MG63 (cell line): ENCODE results near the gene MAPK13. TPM values are rescaled to one million over a fixed set of nuclear protein-coding genes. Genes with fewer than 3 reads are reported as not detected.

Experiments
- DNase-seq: peaks from one replicate; pipeline ENCODE4 v3.0.0-alpha.2; 2020
- H3K27me3 ChIP-seq: fragments of 250-450 bp; sonication (Bioruptor Pico); 2 replicates; pipeline ENCODE4 v1.5.1; 2020; ENCODE audit warnings: mild to moderate bottlenecking, moderate library complexity
- H3K36me3 ChIP-seq: fragments of 250-450 bp; sonication (Bioruptor Pico); 2 replicates; pipeline ENCODE4 v1.5.1; 2020; ENCODE audit warnings: mild to moderate bottlenecking, moderate library complexity
- H3K4me3 ChIP-seq: fragments of 250-450 bp; sonication (Bioruptor Pico); 2 replicates; pipeline ENCODE4 v1.5.1; 2020; ENCODE audit warnings: mild to moderate bottlenecking, moderate library complexity
- H3K9me3 ChIP-seq: fragments of 250-450 bp; sonication (Bioruptor Pico); 2 replicates; pipeline ENCODE4 v1.5.1; 2020; ENCODE audit warnings: mild to moderate bottlenecking, moderate library complexity
- total RNA-seq: library from RNA; depleted of rRNA; stranded (reverse); fragments of >200 nt; shearing (Covaris generic); gene quantifications from 2 replicates; pipeline ENCODE4 v1.2.3, GENCODE V29; 2014; ENCODE audit warnings: low replicate concordance

The MAPK13 gene
- total RNA-seq, 1 experiment from 2014 or later: 0.99 TPM

GRCh38 chr6:36133912-36134311, 3.6 kb downstream of the MAPK13 start:
- H3K36me3 ChIP-seq: no peaks in the 10 kb centered on the region
- H3K27me3 ChIP-seq: no peaks in the 10 kb centered on the region
- DNase-seq: no peak
- no peak overlapping the region for H3K4me3 ChIP-seq
- H3K9me3 ChIP-seq: no peaks in the 10 kb centered on the region

- Histone ChIP-seq H3K4me3 (no peak overlapping the region), H3K27me3 (no peaks in the 10 kb centered on the region), H3K36me3 (no peaks in the 10 kb centered on the region), H3K9me3 (no peaks in the 10 kb centered on the region)
- peak; percentile 60 for DNase-seq
Observed at GRCh38 chr6:36135053-36135731, 4.9 kb downstream of the MAPK13 start.

- no peak overlapping the region for H3K4me3 ChIP-seq
- H3K36me3 ChIP-seq: no peaks in the 10 kb centered on the region
- no peaks in the 10 kb centered on the region for H3K27me3 ChIP-seq
- no peaks in the 10 kb centered on the region for H3K9me3 ChIP-seq
- DNase-seq: no peak
Observed at GRCh38 chr6:36136034-36136433, 5.7 kb downstream of the MAPK13 start.

GRCh38 chr6:36136551-36136950, 6.2 kb downstream of the MAPK13 start:
- no peaks in the 10 kb centered on the region for H3K9me3 ChIP-seq
- no peak for DNase-seq
- no peak overlapping the region for H3K4me3 ChIP-seq
- no peaks in the 10 kb centered on the region for H3K36me3 ChIP-seq
- no peaks in the 10 kb centered on the region for H3K27me3 ChIP-seq

GRCh38 chr6:36138667-36139066, 8.4 kb downstream of the MAPK13 start:
- H3K27me3 ChIP-seq: no peaks in the 10 kb centered on the region
- H3K36me3 ChIP-seq: no peaks in the 10 kb centered on the region
- H3K9me3 ChIP-seq: no peaks in the 10 kb centered on the region
- no peak overlapping the region for H3K4me3 ChIP-seq
- no peak for DNase-seq

- no peaks in the 10 kb centered on the region for H3K9me3 ChIP-seq
- H3K4me3 ChIP-seq: no peak overlapping the region
- no peak for DNase-seq
- H3K36me3 ChIP-seq: no peaks in the 10 kb centered on the region
- no peaks in the 10 kb centered on the region for H3K27me3 ChIP-seq
Observed at GRCh38 chr6:36139431-36139830, 9.1 kb downstream of the MAPK13 start.

GRCh38 chr6:36139991-36140710, 9.8 kb downstream of the MAPK13 start:
- Histone ChIP-seq H3K36me3 (no peaks in the 10 kb centered on the region), H3K4me3 (no peak overlapping the region), H3K27me3 (no peaks in the 10 kb centered on the region), H3K9me3 (no peaks in the 10 kb centered on the region)
- no peak for DNase-seq

GRCh38 chr6:36141091-36141490, 10.8 kb downstream of the MAPK13 start:
- no peak for DNase-seq
- Histone ChIP-seq H3K9me3 (no peaks in the 10 kb centered on the region), H3K4me3 (no peak overlapping the region), H3K27me3 (no peaks in the 10 kb centered on the region), H3K36me3 (no peaks in the 10 kb centered on the region)

- Histone ChIP-seq H3K9me3 (no peaks in the 10 kb centered on the region), H3K36me3 (no peaks in the 10 kb centered on the region), H3K27me3 (no peaks in the 10 kb centered on the region), H3K4me3 (no peak overlapping the region)
- no peak for DNase-seq
Observed at GRCh38 chr6:36141961-36142360, 11.6 kb downstream of the MAPK13 start.

GRCh38 chr6:36142971-36143838, 12.9 kb downstream of the MAPK13 start:
- H3K36me3 ChIP-seq: no peaks in the 10 kb centered on the region
- no peak overlapping the region for H3K4me3 ChIP-seq
- H3K27me3 ChIP-seq: no peaks in the 10 kb centered on the region
- no peak for DNase-seq
- no peaks in the 10 kb centered on the region for H3K9me3 ChIP-seq

- no peak for DNase-seq
- Histone ChIP-seq H3K27me3 (no peaks in the 10 kb centered on the region), H3K4me3 (no peak overlapping the region)
Observed at GRCh38 chr6:36145495-36145894, 15.2 kb downstream of the MAPK13 start.

GRCh38 chr6:36147294-36147693, 17.0 kb downstream of the MAPK13 start:
- Histone ChIP-seq H3K36me3 (no peaks in the 10 kb centered on the region), H3K27me3 (no peaks in the 10 kb centered on the region), H3K9me3 (no peaks in the 10 kb centered on the region), H3K4me3 (no peak overlapping the region)
- DNase-seq: no peak

More at GRCh38 chr6:36145495-36145894, 15.2 kb downstream of the MAPK13 start:
- H3K9me3 ChIP-seq: no peaks in the 10 kb centered on the region
- no peaks in the 10 kb centered on the region for H3K36me3 ChIP-seq

- no peak for DNase-seq
- Histone ChIP-seq H3K9me3 (no peaks in the 10 kb centered on the region), H3K4me3 (no peak overlapping the region), H3K36me3 (no peaks in the 10 kb centered on the region), H3K27me3 (no peaks in the 10 kb centered on the region)
Observed at GRCh38 chr6:36149476-36149875, 19.2 kb downstream of the MAPK13 start.

- H3K4me3 ChIP-seq: no peak overlapping the region
- no peaks in the 10 kb centered on the region for H3K27me3 ChIP-seq
- no peak for DNase-seq
- peaks cover 1% of the 10 kb centered on the region; the same call in 1 of the 2 replicates for H3K9me3 ChIP-seq
- H3K36me3 ChIP-seq: no peaks in the 10 kb centered on the region
Observed at GRCh38 chr6:36150283-36150682, 20.0 kb downstream of the MAPK13 start.

GRCh38 chr6:36154286-36154685, 24.0 kb downstream of the MAPK13 start:
- no peak for DNase-seq
- H3K27me3 ChIP-seq: no peaks in the 10 kb centered on the region
- peaks cover 9% of the 10 kb centered on the region; the same call in 1 of the 2 replicates for H3K9me3 ChIP-seq
- H3K36me3 ChIP-seq: no peaks in the 10 kb centered on the region
- H3K4me3 ChIP-seq: no peak overlapping the region

- Histone ChIP-seq H3K27me3 (no peaks in the 10 kb centered on the region), H3K36me3 (no peaks in the 10 kb centered on the region), H3K9me3 (peaks cover 9% of the 10 kb centered on the region; the same call in 1 of the 2 replicates), H3K4me3 (no peak overlapping the region)
- DNase-seq: no peak
Observed at GRCh38 chr6:36155662-36156061, 25.3 kb downstream of the MAPK13 start.

GRCh38 chr6:36160147-36160760, 29.9 kb downstream of the MAPK13 start:
- Histone ChIP-seq H3K9me3 (peaks cover 8% of the 10 kb centered on the region; the same call in 1 of the 2 replicates), H3K36me3 (no peaks in the 10 kb centered on the region), H3K27me3 (no peaks in the 10 kb centered on the region), H3K4me3 (no peak overlapping the region)
- DNase-seq: no peak
